ENCODE measurements around the gene ZNF429.
"Not testable (repeated sequence)": the region's sequence is repeated elsewhere in the genome, so short reads cannot be mapped to it uniquely, and the experiment has no call there.

Gene ZNF429

GRCh38 chr19:21593934-21594820 is 88.8 kb downstream of the ZNF429 start:
- H3K4me3 ChIP-seq (ENCODE audit: low read depth, low read length): no peak overlapping the region
- TF ChIP-seq, protein P1, sequence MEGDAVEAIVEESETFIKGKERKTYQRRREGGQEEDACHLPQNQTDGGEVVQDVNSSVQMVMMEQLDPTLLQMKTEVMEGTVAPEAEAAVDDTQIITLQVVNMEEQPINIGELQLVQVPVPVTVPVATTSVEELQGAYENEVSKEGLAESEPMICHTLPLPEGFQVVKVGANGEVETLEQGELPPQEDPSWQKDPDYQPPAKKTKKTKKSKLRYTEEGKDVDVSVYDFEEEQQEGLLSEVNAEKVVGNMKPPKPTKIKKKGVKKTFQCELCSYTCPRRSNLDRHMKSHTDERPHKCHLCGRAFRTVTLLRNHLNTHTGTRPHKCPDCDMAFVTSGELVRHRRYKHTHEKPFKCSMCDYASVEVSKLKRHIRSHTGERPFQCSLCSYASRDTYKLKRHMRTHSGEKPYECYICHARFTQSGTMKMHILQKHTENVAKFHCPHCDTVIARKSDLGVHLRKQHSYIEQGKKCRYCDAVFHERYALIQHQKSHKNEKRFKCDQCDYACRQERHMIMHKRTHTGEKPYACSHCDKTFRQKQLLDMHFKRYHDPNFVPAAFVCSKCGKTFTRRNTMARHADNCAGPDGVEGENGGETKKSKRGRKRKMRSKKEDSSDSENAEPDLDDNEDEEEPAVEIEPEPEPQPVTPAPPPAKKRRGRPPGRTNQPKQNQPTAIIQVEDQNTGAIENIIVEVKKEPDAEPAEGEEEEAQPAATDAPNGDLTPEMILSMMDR (IDR thresholded peaks at IDR 0.05; ENCODE audit: low read depth, low read length, missing control alignments): no peak
- in situ Hi-C loops (cut with HindIII; ENCODE audit: low pct_ligation_motif_present, low sequenced_read_pairs): no loop called here
- no peak overlapping the region for H3K27ac ChIP-seq
- DNase-seq: no peak
- no peaks in the 10 kb centered on the region for H3K36me3 ChIP-seq (replicated peaks)
- no peaks in the 10 kb centered on the region for H3K27me3 ChIP-seq (replicated peaks)

DNA sequence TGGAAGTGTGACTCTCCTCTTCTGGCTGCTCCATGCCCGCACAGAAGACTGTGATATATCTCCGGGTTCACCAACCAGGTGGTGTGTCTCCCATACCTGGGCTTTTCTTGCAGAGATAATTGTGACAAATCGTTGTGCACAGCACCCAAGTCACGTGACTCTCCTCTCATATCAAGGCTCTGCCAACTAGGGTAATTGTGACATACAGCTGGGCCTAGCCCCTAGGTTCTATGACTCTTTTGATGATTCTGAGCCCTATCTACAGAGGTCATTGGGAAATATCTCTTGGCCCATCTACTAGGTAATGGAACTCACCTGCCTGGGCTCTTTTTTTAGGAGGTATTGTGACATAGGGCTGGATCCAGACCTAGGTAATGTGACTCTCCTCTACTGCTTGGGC is 89.8 kb downstream of the ZNF429 start:
- H3K27ac ChIP-seq: no peak overlapping the region
- TF ChIP-seq, protein P1 (IDR thresholded peaks at IDR 0.05; ENCODE audit: low read depth, low read length, missing control alignments): no peak
- DNase-seq: no peak
- no peaks in the 10 kb centered on the region for H3K27me3 ChIP-seq (replicated peaks)
- in situ Hi-C loops (cut with HindIII; ENCODE audit: low pct_ligation_motif_present, low sequenced_read_pairs): no loop called here
- H3K36me3 ChIP-seq (replicated peaks): no peaks in the 10 kb centered on the region
- no peak overlapping the region for H3K4me3 ChIP-seq (ENCODE audit: low read depth, low read length)

GRCh38 chr19:21602082-21602658 is 96.8 kb downstream of the ZNF429 start:
- in situ Hi-C loops (cut with HindIII; ENCODE audit: low pct_ligation_motif_present, low sequenced_read_pairs): no loop called here
- Histone ChIP-seq H3K27ac (no peak overlapping the region), H3K36me3 (replicated peaks) (no peaks in the 10 kb centered on the region), H3K4me3 (ENCODE audit: low read depth, low read length) (no peak overlapping the region), H3K27me3 (replicated peaks) (no peaks in the 10 kb centered on the region)
- TF ChIP-seq, protein P1 (IDR thresholded peaks at IDR 0.05; ENCODE audit: low read depth, low read length, missing control alignments): no peak
- DNase-seq: no peak

- H3K36me3 ChIP-seq (replicated peaks); H3K27me3 ChIP-seq (replicated peaks); in situ Hi-C loops (cut with HindIII; ENCODE audit: low pct_ligation_motif_present, low sequenced_read_pairs); DNase-seq; H3K4me3 ChIP-seq (ENCODE audit: low read depth, low read length); H3K27ac ChIP-seq: not testable (repeated sequence)
Observed at GRCh38 chr19:21602659-21603430, 97.4 kb downstream of the ZNF429 start.

GRCh38 chr19:21603431-21604231 is 98.2 kb downstream of the ZNF429 start:
- Histone ChIP-seq H3K27me3 (replicated peaks) (no peaks in the 10 kb centered on the region), H3K4me3 (ENCODE audit: low read depth, low read length) (no peak overlapping the region), H3K27ac (no peak overlapping the region), H3K36me3 (replicated peaks) (no peaks in the 10 kb centered on the region)
- no peak for DNase-seq
- in situ Hi-C loops (cut with HindIII; ENCODE audit: low pct_ligation_motif_present, low sequenced_read_pairs): no loop called here
- TF ChIP-seq, protein P1 (IDR thresholded peaks at IDR 0.05; ENCODE audit: low read depth, low read length, missing control alignments): no peak
